ENCODE results near the gene GPRIN2. TPM values are rescaled to one million over a fixed set of nuclear protein-coding genes. Genes with fewer than 3 reads are reported as not detected.
"Not testable (repeated sequence)": the region's sequence is repeated elsewhere in the genome, so short reads cannot be mapped to it uniquely, and the experiment has no call there.

The GPRIN2 gene
- total RNA-seq, 6 donors from 2014 or later, result 39.8 to 91.0 (median 63.2) TPM

DNA sequence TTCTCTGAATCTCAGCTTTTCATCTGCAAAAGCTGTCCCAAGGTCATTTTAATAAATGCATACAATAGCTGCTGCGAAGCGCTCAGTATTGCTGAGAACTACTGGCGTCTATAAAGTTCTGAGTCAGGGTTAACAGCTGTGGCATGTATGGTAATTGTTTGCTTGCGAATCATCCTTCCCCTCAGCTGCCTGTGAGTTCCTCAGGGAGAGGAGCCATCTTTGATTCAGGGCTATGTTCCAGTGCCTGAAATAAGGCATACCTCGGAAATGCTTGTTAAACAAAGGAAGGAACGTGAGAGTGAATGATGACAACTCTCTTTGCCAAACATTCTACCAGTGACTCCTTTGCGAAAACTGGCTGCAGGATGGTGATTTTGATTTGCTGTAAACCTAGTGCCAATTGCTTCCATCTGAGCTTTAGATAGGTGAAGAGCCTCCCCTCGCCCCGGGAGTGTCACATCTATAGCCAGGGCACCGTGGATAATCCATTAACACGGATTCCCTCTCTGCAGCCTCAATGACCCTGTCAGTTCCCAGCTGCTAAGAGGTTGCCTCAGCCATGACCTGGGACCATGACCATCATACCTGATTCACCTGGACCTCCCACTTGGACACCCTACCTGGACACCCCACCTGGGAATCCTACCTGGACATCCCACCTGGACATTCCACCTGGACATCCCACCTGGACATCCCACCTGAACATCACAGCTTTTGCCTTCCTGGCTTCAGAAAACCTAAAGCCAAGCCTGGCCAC is 39.6 kb downstream of the GPRIN2 start:
- ATAC-seq (ENCODE audit: low FRiP score in 2 of 2), result peak; percentile 6 to 9
- DNase-seq, result peak in 1 of 2 donors; percentile 20

DNA sequence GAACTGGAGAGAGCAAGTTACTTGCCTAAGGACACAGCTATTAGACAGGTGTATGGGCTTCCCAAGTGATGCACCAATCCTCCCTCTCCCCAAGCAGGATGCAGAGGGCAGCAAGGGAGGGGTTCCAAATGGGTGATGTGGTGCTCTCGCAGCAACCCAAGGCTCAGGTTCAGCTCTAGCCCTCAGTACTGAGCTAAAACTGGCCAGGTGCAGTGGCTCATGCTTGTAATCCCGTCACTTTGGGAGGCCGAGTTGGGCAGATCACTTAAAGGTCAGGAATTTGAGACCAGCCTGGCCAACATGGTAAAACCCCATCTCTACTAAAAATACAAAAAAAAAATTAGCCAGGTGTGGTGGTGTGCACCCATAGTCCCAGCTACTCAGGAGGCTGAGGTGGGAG is 40.7 kb downstream of the GPRIN2 start:
- DNase-seq (peak in 1 of 2 donors; percentile 20), ATAC-seq (ENCODE audit: low FRiP score in 2 of 2) (peak in 1 of 2 donors; percentile 15)
- no peaks in the 10 kb centered on the region for H3K27me3 ChIP-seq
- no peak overlapping the region for H3K27ac ChIP-seq
- WGBS, 2 donors, result 87 to 92% methylated on average over 3 of the region's 3 CpGs
- no peaks in the 10 kb centered on the region for H3K4me1 ChIP-seq
- no peaks in the 10 kb centered on the region for H3K9me3 ChIP-seq
- H3K36me3 ChIP-seq, result no peaks in the 10 kb centered on the region
- TF ChIP-seq, protein P1, sequence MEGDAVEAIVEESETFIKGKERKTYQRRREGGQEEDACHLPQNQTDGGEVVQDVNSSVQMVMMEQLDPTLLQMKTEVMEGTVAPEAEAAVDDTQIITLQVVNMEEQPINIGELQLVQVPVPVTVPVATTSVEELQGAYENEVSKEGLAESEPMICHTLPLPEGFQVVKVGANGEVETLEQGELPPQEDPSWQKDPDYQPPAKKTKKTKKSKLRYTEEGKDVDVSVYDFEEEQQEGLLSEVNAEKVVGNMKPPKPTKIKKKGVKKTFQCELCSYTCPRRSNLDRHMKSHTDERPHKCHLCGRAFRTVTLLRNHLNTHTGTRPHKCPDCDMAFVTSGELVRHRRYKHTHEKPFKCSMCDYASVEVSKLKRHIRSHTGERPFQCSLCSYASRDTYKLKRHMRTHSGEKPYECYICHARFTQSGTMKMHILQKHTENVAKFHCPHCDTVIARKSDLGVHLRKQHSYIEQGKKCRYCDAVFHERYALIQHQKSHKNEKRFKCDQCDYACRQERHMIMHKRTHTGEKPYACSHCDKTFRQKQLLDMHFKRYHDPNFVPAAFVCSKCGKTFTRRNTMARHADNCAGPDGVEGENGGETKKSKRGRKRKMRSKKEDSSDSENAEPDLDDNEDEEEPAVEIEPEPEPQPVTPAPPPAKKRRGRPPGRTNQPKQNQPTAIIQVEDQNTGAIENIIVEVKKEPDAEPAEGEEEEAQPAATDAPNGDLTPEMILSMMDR (IDR thresholded peaks at IDR 0.05), result no peak
- TF ChIP-seq EP300 (IDR thresholded peaks at IDR 0.05), result no peak
- no peak for TF ChIP-seq POLR2AphosphoS5 (IDR thresholded peaks at IDR 0.05)
- TF ChIP-seq POLR2A (IDR thresholded peaks at IDR 0.05), result no peak
- no peak overlapping the region for H3K4me3 ChIP-seq

More for the DNA sequence above, 39.6 kb downstream of the GPRIN2 start:
- WGBS, 2 donors, result 62 to 72% methylated on average over 11 of the region's 11 CpGs
- TF ChIP-seq EP300 (IDR thresholded peaks at IDR 0.05) (no peak), POLR2AphosphoS5 (IDR thresholded peaks at IDR 0.05) (no peak), POLR2A (IDR thresholded peaks at IDR 0.05) (no peak)
- TF ChIP-seq, protein P1 (IDR thresholded peaks at IDR 0.05), result no peak
- Histone ChIP-seq H3K27me3 (no peaks in the 10 kb centered on the region), H3K4me1 (no peaks in the 10 kb centered on the region), H3K27ac (no peak overlapping the region), H3K36me3 (no peaks in the 10 kb centered on the region), H3K9me3 (no peaks in the 10 kb centered on the region), H3K4me3 (no peak overlapping the region)

DNA sequence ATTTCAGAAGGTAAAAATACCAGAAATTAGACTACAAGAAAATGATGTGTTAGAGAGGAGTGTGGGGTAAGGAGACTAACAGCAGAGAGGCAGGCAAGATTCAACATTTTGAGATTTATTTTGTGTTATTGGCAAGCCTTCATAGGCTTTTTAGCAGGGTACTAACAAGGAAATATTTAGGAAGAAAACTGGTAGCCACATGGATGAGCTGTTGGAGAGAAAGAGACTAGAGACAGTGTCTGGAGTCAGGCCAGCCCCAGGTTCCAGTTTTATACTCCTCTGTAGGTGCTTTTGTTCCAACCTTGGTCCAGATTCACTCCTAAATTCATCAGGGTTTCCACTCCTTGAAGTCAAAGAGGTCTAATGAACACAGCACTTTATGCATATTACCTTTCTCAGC is 41.1 kb downstream of the GPRIN2 start:
- no peak for TF ChIP-seq POLR2A (IDR thresholded peaks at IDR 0.05)
- TF ChIP-seq, protein P1 (IDR thresholded peaks at IDR 0.05), result no peak
- TF ChIP-seq EP300 (IDR thresholded peaks at IDR 0.05), result no peak
- no peak for TF ChIP-seq POLR2AphosphoS5 (IDR thresholded peaks at IDR 0.05)
- Histone ChIP-seq H3K27me3 (no peaks in the 10 kb centered on the region), H3K4me1 (no peaks in the 10 kb centered on the region), H3K4me3 (no peak overlapping the region), H3K27ac (no peak overlapping the region), H3K9me3 (no peaks in the 10 kb centered on the region), H3K36me3 (no peaks in the 10 kb centered on the region)
- ATAC-seq (ENCODE audit: low FRiP score in 2 of 2) (no peak), DNase-seq (no peak)

DNA sequence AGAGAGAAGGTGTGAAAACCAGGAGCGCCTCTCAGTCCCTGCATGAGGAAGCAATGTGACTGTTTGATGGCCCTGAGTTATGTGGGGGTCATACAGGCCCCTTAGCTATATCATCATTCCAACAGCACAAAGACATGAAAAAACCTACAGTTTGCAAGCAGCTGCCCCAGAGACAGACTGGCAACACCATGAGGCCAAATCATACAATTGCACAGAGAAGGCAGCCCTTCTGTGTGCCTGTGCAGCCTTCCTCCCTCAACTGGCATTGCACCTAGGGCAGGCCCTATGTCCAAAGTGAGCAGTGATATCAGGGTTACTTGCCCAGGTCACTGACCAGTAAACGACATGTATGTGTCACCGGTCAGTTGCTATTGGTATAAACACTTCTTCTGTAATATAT is 41.6 kb downstream of the GPRIN2 start:
- Histone ChIP-seq H3K36me3 (no peaks in the 10 kb centered on the region), H3K4me1 (no peaks in the 10 kb centered on the region), H3K27ac (no peak overlapping the region), H3K9me3 (no peaks in the 10 kb centered on the region), H3K4me3 (no peak overlapping the region), H3K27me3 (no peaks in the 10 kb centered on the region)
- 62 to 74% methylated on average over 3 of the region's 3 CpGs for WGBS, 2 donors
- ATAC-seq (ENCODE audit: low FRiP score in 2 of 2), result peak in 1 of 2 donors; percentile 2
- DNase-seq, result peak in 1 of 2 donors; percentile 15
- TF ChIP-seq POLR2A (IDR thresholded peaks at IDR 0.05) (no peak), EP300 (IDR thresholded peaks at IDR 0.05) (no peak), POLR2AphosphoS5 (IDR thresholded peaks at IDR 0.05) (no peak)
- TF ChIP-seq, protein P1 (IDR thresholded peaks at IDR 0.05), result no peak

DNA sequence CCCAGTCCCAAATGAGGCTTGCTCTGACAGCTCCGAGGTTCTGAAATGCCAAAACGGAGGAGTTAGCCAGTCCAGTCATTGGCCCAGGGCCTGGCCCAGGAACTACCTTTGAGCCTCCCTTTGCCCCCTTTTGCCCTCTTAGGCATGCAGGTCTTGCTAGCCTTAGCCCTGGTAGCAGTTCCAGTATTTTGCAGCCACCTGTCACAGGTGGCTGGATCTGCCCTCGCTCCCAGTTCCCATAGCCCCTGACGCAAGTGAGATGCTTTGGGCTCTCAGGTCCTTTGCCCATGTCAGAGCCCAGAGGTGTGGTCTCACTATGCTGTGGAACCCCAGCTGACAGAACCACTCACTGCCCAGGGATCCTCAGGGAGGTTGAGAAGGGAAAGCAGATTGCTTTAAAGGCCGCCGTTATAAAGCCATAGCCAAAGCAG is 42.0 kb downstream of the GPRIN2 start:
- WGBS, 2 donors, result 75 to 79% methylated on average over 6 of the region's 6 CpGs
- DNase-seq, result peak in 1 of 2 donors; percentile 19
- peak in 1 of 2 donors; percentile 1 for ATAC-seq (ENCODE audit: low FRiP score in 2 of 2)

DNA sequence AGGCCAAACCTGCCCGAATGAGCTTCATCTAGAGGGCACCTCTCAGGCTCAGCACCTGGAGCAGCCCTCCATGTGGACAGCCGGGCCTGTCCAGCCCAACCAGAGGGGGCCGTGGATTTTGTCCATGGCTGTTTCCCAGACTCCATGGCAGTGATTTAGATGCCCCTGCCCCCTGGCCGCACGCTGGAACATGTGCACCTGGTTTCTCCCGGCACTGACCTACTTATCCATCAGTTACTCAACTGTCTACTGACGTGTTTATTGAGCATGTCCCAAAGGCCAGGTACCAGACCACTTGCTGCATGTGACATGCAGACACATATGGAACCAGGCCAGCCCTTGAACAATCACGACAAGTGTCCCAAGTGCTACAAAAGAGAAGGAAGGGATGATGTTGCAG is 43.1 kb downstream of the GPRIN2 start:
- no CpG with 5 or more reads among the region's 8 CpGs for WGBS, 2 donors
- not testable (repeated sequence) for H3K9me3 ChIP-seq; H3K36me3 ChIP-seq; H3K4me1 ChIP-seq; H3K27ac ChIP-seq; ATAC-seq (ENCODE audit: low FRiP score in 2 of 2); DNase-seq; H3K4me3 ChIP-seq; H3K27me3 ChIP-seq

More for the DNA sequence above, 42.0 kb downstream of the GPRIN2 start:
- Histone ChIP-seq H3K9me3 (no peaks in the 10 kb centered on the region), H3K36me3 (no peaks in the 10 kb centered on the region), H3K27ac (no peak overlapping the region), H3K4me1 (no peaks in the 10 kb centered on the region), H3K27me3 (no peaks in the 10 kb centered on the region), H3K4me3 (no peak overlapping the region)
- no peak for TF ChIP-seq EP300 (IDR thresholded peaks at IDR 0.05)
- TF ChIP-seq POLR2AphosphoS5 (IDR thresholded peaks at IDR 0.05), result no peak
- TF ChIP-seq, protein P1 (IDR thresholded peaks at IDR 0.05), result no peak
- no peak for TF ChIP-seq POLR2A (IDR thresholded peaks at IDR 0.05)

DNA sequence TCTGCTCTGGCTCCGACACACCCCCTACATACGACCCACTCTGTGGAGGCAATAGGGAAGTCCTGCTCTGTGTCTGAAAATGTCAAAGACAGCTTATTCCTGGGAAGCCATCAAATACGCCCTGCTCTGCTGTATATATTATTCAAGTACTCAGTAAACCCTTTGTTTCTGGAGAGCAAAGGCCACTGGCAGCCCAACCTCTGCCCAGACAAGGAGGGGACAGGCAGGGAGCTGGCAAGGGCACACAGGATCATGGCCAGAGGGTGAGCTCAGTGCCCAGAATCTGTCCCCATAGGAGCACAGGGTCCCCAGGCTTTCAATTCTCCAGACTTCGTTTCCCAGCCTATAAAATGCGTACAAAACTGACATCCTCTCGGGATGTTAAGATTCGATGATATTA is 43.7 kb downstream of the GPRIN2 start:
- H3K27me3 ChIP-seq; H3K4me1 ChIP-seq; H3K27ac ChIP-seq; H3K4me3 ChIP-seq; H3K36me3 ChIP-seq; DNase-seq; H3K9me3 ChIP-seq; ATAC-seq (ENCODE audit: low FRiP score in 2 of 2): not testable (repeated sequence)
- WGBS, 2 donors, result 100% methylated on average over 1 to 3 of the region's 7 CpGs
